HG03354 (cell line): ENCODE measurements around the gene ZNF300.
"Not testable (repeated sequence)": the region's sequence is repeated elsewhere in the genome, so short reads cannot be mapped to it uniquely, and the experiment has no call there.

Source experiments
- ATAC-seq: cut with Tn5 transposase; IDR thresholded peaks from one replicate; pipeline ENCODE4 v1.9.1; 2021; ENCODE audit warnings: mild to moderate bottlenecking; ENCODE audit not compliant: unreplicated experiment, poor library complexity, severe bottlenecking

ZNF300 gene

GRCh38 chr5:150846654-150847333, 58.0 kb downstream of the ZNF300 start:
- peak; percentile 95 for ATAC-seq

- ATAC-seq: not testable (repeated sequence)
These were observed 58.5 kb downstream of the ZNF300 start, which contains the start of gene IRGM for GRCh38 chr5:150846308-150846653. TSS of gene IRGM (plus strand) at chr5:150846521. CDS start at chr5:150848124, 1,603 bp downstream.

GRCh38 chr5:150845185-150845859, 59.5 kb downstream of the ZNF300 start:
- ATAC-seq: not testable (repeated sequence)
